Sciatic nerve (tissue), 2 donors: ENCODE data around the gene MALL. TPM values are rescaled to one million over a fixed set of nuclear protein-coding genes. Genes with fewer than 3 reads are reported as not detected.
"Not testable (repeated sequence)": the region's sequence is repeated elsewhere in the genome, so short reads cannot be mapped to it uniquely, and the experiment has no call there.

ENCODE experiments used
- ATAC-seq: fragments of 200-7000 bp; cut with Tn5 transposase; one replicate; pipeline ENCODE4 v1.9.1; 2020; ENCODE audit warnings: mild to moderate bottlenecking, moderate library complexity
- DNase-seq: peaks from one replicate; pipeline ENCODE4 v3.0.0-alpha.2; 2020; ENCODE audit warnings: low spot score
- intact Hi-C: fragments of 100-400 bp; cut with DNase I; formaldehyde crosslinking; loops from one replicate; pipeline ENCODE4 v1.14.2; 2022
- total RNA-seq: library from RNA; stranded (reverse); fragmentation: NEBNext Ultra II Directional; extraction: Animal tissue kit (Norgen Biotek cat#: 25700); gene quantifications from one replicate; pipeline ENCODE4 v1.2.1, GENCODE V29; 2021
- donor health status: DM: no; HTN: no; CAD: no.
- donor health status: DM: no; HTN: no; CAD: no.

MALL gene
- total RNA-seq, 1 donor from 2014 or later: 24.1 TPM

- intact Hi-C loops: no loop called here
- DNase-seq: peak; percentile 93
- ATAC-seq: peak; percentile 96
These were observed 14.3 kb downstream of the MALL start for GRCh38 chr2:110101280-110101844.

GRCh38 chr2:110100880-110101279, 14.7 kb downstream of the MALL start:
- DNase-seq, intact Hi-C loops, ATAC-seq: not testable (repeated sequence)

- no peak for ATAC-seq
- no peak for DNase-seq
- intact Hi-C loops: no loop called here
These were observed 15.1 kb downstream of the MALL start for GRCh38 chr2:110100480-110100879.

GRCh38 chr2:110099471-110100225, 16.0 kb downstream of the MALL start:
- DNase-seq (no peak), ATAC-seq (no peak)
- intact Hi-C loops: no loop called here

GRCh38 chr2:110099038-110099425, 16.6 kb downstream of the MALL start:
- DNase-seq (no peak), ATAC-seq (no peak)
- intact Hi-C loops: no loop called here

GRCh38 chr2:110097506-110098220, 18.0 kb downstream of the MALL start:
- DNase-seq (no peak), ATAC-seq (no peak)

GRCh38 chr2:110095994-110096633, 19.5 kb downstream of the MALL start:
- peak; percentile 53 for DNase-seq
- no peak for ATAC-seq
- intact Hi-C loops: no loop called here

More at GRCh38 chr2:110097506-110098220, 18.0 kb downstream of the MALL start:
- intact Hi-C loops: no loop called here

- intact Hi-C loops, DNase-seq: not testable (repeated sequence)
- ATAC-seq: peak; percentile 57
These were observed 20.6 kb downstream of the MALL start for GRCh38 chr2:110094884-110095534.

- intact Hi-C loops, DNase-seq, ATAC-seq: not testable (repeated sequence)
These were observed 21.7 kb downstream of the MALL start for GRCh38 chr2:110093924-110094323.

- ATAC-seq, intact Hi-C loops, DNase-seq: not testable (repeated sequence)
These were observed 25.5 kb downstream of the MALL start for GRCh38 chr2:110090164-110090563.

GRCh38 chr2:110083757-110084156, 31.9 kb downstream of the MALL start:
- DNase-seq, ATAC-seq, intact Hi-C loops: not testable (repeated sequence)

- DNase-seq, ATAC-seq, intact Hi-C loops: not testable (repeated sequence)
These were observed 32.5 kb downstream of the MALL start for GRCh38 chr2:110083162-110083561.

GRCh38 chr2:110078104-110078503, 37.5 kb downstream of the MALL start:
- intact Hi-C loops, DNase-seq, ATAC-seq: not testable (repeated sequence)

GRCh38 chr2:110075896-110076295, 39.7 kb downstream of the MALL start:
- ATAC-seq, DNase-seq, intact Hi-C loops: not testable (repeated sequence)

GRCh38 chr2:110069869-110070268, 45.8 kb downstream of the MALL start:
- intact Hi-C loops, ATAC-seq: not testable (repeated sequence)

GRCh38 chr2:110068153-110068552, 47.5 kb downstream of the MALL start:
- peak; percentile 44 for DNase-seq
- intact Hi-C loops, ATAC-seq: not testable (repeated sequence)

More at GRCh38 chr2:110069869-110070268, 45.8 kb downstream of the MALL start:
- peak; percentile 31 for DNase-seq

GRCh38 chr2:110062332-110062731, 53.3 kb downstream of the MALL start:
- intact Hi-C loops, ATAC-seq, DNase-seq: not testable (repeated sequence)

GRCh38 chr2:110060550-110060949, 55.1 kb downstream of the MALL start:
- DNase-seq: not testable (repeated sequence)

More at GRCh38 chr2:110060550-110060949, 55.1 kb downstream of the MALL start:
- intact Hi-C loops, ATAC-seq: not testable (repeated sequence)
